NCI-H526 treated with DMSO at 0.1 percent for 48 hours (cell line): Measurements from ENCODE around the gene DNAH11.
A peak's percentile ranks its signal among the peaks of the same experiment; 100 is the strongest.

Source experiments
- DNase-seq: peaks from one replicate; lab custom pipeline; 2025; lab: John Stamatoyannopoulos, UW

Gene DNAH11

DNA sequence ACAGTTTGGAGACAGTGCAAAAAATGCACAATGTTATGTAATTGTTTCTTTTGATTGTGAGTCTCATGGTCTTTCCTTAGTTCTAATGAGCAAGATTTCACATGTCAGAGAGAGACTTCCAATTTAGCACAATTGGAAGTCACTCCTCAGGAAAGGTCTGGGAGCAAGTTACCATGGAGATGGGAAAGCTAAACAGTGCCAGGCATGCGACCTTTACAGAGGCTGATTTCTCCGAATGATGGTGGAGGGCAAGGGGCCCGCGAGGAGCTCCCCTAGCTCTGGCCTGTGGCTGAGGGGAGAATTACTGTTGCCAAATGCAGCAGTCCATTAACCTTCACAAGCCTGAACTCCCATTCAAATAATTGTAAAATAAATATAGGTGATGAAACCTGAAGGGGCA lies 343.6 kb downstream of the DNAH11 start:
- DNase-seq: no peak

DNA sequence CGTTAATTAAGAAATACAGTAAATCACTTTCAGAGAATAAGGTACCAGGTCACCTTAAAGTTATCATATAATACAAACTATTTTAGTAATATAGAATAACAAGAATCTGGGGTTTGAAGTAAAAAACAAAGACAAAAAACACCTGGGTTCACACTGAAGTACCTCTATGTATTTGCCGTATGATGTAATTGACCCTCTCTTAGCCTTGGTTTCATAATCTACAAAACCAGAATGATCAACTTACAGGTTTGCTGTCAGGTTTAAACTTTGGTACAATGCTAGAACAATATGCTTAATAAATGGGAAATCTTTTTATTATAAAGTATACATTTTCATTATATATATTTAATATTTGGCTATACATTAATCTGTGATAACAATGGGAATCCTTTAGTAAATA lies 344.5 kb downstream of the DNAH11 start:
- DNase-seq: no peak

DNA sequence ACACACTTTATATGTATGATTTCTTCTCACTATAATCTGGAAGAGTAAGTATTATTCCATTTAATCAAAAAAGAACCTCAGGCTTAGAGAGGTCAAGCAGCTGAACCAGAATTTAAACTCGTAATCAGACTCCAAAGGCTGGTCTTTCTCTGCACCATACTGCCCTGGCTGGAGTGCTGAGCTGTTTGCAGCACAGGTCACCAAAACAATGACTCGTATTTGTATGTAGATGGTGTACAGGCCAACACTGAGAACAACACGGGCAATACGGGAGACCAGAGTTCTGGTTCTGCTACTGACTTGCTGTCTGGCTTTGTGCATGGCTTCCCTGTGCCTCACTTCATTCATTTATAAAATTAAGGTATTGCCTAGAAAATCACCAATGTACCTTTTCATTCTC lies 344.9 kb downstream of the DNAH11 start:
- DNase-seq: no peak

DNA sequence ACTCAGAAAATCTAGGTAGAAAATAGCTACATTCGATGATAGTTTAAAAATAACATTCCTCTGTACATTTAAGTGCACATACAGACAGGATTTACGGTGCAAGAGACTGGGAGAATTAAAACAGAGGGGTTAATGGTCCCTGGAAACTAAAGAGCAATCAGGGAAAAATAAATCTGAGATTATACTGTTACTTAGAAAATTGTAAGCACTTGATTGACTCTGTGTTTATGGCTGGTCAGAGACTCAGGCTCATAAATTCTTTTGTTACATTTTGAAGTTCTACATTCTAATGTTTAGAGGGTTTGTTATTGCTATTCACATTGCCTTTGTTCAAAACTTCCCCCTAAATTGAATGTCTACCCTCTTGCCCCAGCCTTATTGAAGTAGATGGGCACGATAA lies 348.5 kb downstream of the DNAH11 start:
- no peak for DNase-seq

DNA sequence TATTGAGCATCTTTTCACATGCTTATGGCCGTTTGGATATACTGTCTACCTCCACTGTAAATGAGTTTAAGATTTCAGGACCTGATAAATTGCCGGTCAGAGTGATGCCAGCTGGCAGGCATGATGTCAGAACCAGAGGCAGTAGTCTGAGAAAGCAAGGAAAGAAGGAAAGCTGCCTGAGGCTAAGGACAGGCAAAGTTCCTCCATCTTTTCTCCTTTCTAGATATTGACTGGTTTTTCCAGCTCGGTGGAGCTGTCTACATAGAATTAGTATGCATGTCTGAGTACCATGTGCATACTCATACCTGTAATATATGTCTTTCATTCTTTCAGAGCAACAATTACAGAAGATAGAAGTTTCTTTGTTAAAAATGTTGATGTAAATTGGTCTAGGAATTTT lies 350.6 kb downstream of the DNAH11 start:
- DNase-seq: no peak

DNA sequence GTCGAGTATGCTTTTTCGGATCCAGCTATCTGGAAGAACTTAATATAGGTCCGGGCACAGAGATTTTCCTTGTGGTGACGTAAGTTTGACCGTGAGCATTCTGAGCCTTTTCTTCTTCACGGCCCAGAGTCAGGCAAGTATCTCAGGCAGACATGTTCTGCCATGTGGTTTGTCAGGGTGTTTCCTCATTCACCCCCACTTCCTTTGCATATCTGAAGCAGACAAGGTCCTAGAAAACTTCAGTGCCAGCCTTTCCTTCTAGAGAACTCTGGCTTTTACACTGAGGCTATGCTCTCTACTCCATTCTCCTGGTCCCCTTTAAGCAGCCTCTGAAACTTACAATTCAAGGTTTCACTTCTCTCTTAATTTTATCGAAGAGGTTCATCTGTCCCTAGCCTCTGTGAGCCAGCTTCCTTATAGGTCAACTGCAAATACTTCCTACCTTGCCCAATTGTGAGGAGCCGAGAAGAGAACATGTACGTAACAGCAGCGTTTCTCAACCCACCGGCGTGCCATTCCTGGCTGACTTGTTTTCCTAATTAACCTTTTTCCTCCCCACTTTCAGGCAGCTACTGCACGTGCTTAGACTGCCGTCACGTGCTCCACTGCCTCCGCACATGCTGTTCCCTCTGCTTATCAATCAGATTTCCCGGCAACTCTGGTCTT lies 355.6 kb downstream of the DNAH11 start:
- no peak for DNase-seq

DNA sequence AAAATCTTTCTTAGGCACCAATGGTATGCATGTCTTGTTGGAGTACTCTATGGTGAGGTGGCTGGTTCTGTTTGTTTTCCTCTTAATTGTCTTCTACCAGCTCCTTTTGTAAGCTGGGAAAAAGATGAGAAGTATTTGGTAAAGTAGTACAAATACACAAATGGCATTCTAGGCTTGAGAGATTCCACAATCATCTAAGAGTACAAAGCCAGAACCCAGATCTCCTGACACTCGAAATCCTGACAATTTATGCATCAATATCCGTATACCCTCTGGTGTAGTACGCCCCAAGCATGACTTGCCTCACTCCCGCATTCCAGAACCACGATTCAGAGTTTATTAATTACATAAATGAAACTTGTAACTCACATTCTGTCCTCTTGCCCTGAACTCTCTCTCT lies 359.4 kb downstream of the DNAH11 start:
- no peak for DNase-seq

DNA sequence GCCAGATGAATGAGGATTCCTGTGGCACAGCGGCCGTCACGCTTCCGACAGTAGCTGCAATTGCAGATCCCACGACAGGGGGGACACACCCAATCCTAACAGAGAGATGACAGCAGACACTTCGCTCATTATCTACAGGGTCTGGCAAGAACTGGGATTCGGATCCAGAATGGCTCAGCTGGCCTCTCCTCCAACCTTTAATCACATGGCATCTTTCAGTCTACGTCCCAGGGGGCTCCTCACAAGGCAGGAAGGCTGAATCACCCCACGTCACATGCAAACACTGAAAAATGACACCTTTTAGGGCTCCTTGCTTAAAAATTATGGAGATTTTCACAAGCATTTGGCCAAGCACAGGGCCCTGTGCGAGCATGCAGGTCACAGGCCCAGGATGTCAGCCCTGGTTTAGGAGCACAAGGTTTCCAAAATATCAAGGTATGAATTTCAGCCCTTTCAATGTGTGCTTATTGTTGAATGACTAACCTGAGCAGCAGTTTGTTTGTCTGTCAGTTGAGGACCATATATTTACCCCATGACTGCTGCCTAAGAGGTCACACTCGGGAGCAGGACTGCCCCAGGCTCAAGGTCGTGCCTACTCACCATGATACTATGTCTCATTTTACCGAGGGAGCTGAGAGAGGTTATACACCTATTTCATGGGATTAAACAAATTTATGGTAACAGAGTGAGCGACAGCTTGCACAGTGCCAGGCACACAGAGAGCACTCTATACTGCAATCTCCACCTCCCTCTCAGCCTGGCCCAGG lies 360.4 kb downstream of the DNAH11 start:
- DNase-seq: no peak

DNA sequence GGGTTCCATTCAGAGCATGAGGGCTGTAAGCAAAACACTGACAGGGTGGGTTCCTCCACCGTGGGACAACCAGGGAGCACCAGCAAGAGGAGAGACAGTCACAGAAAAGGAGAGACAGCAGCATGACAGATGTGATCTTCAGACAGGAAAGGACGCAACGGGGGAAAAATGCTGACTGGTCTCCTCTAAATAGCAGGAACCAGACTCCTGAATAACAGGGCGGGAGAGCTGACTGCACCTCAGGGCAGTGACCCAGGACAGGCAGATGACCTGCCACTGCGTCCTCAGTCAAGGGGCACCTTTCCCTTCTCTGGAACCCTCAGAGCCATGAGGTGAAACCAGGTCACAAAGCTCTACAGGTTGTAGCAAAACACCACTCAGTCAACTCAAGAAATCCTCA lies 365.9 kb downstream of the DNAH11 start:
- DNase-seq: no peak

DNA sequence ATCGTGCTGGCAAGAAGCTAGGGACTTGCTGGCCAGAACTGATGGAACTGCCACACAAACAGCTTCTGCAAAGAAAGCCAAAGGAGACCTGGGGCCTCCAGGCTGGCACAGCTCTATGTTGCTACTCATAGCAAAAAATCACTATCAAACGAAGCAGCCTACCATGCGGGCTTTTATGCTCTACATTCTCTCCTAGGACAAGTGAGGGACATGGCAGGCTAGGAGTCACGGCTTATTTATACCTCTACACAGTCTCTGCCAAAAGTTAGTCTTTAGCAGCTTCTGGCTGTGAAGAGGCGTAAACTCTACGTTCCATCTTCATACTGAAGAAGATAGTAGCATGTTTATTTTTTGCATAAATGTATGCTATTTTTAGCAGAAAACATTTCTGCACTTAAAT lies 367.4 kb downstream of the DNAH11 start:
- DNase-seq: no peak

DNA sequence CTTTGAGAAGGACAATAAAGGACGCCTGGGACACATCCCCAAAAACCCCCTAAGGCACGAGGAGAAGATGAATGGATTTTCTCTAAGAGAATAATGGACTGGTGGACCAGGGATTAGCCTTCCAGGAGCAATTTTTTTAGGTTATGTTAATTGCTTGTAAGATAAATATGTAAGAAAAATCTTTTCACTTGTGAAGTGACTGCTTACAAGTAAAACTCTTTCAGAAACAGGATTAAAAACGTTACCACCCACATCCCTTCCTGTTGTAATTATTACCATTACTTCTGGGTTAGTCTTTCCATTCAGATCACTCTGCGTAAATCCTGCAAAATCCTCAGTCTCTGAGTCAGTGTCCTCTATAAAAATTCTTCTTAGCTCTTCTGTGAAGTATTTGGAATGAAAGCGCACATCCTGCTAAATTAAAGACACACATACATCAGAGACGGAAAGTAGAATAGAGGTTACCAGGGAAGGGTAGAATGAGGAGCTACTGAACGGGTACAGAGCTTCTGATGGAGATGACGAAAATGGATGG lies 368.6 kb downstream of the DNAH11 start:
- DNase-seq: no peak

DNA sequence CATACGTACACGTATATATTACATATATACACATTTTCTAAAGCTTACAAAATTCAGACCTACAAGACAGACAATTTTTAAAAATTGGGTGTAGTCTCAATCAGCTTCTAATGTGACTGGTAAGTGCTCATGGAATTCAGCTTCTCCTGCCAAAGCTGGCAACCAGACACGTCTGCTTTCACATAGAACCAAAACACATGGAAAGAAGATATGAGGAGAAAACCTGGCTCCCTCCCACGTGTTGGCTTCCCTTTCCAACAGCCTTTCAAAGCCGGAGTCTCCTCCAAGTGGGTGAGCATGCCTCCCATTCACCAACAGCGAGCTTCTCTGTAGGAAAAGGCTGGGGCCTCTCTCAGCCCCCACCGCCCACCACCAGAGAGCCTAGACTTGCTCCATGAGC lies 369.5 kb downstream of the DNAH11 start:
- no peak for DNase-seq

DNA sequence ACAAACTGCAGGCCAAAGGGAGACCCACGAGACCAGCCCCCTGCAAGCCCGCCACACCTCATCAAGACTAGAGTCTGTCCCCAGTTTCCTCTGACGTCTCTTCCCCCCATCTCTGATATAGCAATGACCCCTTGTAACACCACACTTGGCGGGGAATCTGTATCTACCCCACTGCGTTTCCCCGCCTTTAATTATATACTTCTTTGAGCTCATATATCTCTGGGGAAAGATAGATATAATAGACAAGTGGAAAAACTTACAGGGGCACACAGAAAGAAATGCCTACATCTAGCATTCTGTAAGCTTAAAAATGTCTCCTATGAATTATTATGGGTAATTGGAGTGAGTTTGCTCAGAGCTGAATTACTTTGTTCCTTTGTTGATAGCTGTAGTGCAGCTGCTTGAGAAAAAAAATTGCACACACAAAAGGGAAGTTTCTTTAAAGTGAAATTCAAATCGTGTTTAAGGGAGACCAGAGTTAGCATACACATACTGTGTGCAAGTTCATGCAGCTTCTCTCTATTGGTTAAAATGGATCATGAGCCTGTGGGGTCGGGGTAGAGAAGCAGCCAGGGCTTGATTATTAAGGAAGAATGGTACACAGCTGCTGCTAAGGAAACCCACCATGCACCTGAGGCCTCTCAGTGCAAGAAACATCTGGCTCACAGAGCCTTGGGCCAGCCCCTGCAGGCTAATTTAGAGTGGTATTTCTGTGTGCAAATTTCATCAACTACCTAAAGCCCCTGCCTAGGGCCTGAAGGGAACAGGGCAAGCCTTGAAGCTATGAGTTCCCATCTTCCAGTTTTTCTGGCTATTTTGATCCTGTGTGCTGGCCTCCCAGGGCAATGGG lies 370.3 kb downstream of the DNAH11 start:
- no peak for DNase-seq

DNA sequence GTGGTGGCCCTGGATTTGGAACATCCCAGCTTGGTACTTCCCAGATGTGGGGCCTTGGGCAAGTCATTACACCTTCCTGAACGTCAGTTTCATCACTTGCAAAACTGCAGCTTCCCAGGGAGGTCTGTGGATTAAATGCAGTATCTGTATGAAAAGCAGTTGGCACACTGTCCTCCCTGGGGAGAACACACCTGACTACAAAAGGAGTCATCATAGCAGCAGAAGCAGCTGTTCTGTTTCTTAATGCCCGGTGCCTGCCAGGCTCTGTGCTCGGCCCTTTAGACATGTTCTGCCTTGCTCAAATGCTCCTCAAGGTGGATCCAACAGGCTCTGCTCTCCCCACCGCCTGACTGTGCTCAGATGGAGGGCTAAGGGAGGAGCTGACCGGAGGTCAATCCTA lies 371.8 kb downstream of the DNAH11 start:
- peak; percentile 8 for DNase-seq

DNA sequence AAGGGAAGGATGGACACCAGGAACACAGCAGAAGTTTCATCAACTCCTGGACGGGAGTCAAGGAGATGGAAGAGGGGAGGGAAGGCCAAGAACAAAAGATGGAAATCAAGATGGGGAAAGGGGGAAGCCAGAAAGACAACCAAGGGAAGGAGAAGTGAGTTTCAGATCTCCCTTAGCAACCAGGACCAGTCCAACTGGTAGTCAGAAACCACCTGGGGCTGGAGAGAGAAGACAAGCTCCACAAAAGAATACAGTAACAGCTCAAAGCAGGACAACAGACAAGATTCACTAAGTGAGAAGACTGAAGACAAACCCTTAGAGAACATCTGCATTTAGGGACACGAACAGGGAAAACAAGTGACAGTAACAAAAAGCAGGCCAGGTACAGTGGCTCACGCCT lies 372.3 kb downstream of the DNAH11 start:
- DNase-seq: no peak

DNA sequence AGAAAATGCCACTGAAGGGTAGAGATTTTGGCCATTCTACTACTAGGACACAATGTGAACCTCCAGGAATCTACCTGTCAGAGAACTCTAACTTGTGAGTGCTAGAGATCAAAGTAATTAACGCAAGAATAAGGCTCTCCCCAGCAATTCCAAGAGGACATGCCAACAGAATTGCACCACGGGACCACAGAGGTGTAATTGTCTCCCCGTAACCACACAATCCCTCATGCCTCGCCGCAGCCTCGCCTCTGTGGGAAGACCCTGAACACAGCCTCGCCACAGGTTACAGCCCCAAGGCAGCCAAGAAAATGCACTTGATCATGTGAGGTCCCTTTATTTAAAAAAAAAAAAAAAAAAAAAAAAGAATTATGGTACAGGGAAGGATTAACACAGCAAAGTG lies 373.3 kb downstream of the DNAH11 start:
- no peak for DNase-seq

DNA sequence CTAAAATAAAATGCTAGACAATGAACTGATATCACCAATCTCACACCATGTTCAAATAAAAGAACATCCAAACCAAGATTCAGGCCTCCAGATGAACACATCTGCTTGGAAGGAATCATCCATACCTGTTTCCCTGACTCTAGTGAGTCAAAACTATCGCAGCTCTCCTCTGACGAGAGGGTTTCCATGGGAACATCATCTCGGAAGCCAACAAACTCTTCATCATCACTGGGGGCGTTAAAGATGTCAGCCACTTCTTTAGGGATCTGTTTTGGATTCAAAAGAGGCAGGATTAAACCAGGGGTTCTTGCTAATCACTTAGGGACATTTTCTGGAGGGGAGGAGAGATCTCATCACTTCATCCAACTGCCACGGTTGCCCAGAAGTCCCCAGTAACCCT lies 373.8 kb downstream of the DNAH11 start:
- DNase-seq: no peak

DNA sequence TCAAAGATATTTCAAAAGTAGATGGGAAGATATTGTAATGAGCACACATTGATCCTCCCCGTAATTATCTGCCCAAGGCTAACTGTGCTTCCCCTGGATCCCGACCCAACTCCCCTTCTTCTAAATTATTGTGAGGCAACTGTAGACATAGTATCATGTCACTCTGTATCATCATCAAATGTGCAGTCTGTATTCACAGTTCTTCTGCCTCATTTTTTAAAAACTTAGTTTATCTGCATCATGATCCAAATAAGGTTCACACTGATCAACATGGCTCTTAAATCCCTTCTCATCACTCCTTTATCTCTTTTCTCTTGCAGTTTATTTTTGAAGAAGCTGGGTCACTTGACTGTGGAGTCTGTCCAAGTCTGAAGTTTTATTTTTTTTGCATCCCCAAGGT lies 375.4 kb downstream of the DNAH11 start:
- DNase-seq: no peak

DNA sequence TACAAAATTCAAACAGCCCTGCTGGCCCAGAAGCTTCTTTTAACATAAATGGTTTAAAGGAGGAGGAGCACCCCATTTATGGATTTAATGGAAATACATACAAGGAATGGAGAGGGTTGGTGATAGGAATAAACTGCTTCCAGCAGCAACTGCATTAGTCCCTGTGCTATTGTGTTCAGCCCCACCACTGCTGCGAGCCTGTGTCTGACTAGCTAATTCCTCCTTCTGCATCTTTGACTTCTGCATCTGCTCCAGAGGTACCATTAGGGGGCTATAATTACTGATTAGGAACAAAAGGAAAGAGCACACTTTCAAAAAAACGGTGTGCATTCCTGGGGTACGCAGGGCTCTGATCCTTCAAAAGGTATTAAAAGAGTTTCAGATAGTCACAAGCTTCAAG lies 378.1 kb downstream of the DNAH11 start:
- DNase-seq: no peak

DNA sequence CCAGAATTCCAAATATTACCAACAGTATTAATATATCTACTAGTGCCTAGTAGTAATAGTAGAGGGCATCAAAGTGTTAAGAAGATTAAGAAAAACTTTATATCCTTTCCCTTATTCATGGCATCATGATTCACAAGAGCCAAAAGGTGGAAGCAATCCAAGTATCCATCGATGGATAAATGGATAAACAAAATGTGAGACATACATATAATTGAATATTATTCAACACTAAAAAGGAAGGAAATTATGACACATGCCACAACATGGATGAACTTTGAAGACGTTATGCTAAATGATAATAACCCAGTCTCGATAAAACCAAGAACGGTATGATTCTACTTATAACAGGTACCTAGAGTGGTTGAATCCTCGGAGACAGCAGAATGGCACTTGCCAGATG lies 379.8 kb downstream of the DNAH11 start:
- no peak for DNase-seq

DNA sequence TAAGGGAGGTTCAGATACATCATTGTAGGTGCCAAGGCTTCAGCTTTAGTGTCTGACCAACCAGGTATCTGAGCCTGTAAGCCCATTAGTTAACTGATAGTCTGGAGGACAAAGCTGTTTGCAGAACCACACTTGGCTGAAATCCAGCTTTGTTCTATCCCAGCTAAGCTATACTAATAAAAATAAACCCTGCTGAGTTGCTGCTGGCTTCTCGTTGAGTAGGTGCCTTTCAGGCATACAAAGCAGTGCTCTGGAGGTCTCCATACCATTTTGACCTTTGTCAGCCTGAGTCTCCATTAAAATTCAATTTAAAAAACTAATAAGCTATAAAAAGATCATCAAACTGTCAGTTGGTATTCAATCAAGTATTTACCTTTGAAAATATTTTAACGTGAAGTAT lies 380.8 kb downstream of the DNAH11 start:
- DNase-seq: peak; percentile 31

DNA sequence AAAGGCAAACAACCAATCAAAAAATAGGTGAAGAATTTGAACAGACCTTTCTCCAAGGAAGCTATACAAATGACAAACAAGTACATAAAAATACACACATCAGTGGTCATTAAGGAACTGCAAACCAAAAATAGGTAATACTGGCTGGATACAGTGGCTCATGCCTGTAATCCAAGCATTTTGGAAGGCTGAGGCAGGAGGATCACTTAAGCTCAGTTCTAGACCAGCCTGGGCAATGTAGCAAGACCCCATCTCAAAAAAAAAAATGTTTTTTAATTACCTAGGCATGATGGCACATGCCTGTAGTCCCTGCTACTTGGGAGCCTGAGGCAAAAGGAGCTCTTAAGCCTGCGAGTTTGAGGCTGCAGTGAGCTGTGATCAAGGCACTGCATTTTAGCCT lies 383.6 kb downstream of the DNAH11 start:
- DNase-seq: no peak

DNA sequence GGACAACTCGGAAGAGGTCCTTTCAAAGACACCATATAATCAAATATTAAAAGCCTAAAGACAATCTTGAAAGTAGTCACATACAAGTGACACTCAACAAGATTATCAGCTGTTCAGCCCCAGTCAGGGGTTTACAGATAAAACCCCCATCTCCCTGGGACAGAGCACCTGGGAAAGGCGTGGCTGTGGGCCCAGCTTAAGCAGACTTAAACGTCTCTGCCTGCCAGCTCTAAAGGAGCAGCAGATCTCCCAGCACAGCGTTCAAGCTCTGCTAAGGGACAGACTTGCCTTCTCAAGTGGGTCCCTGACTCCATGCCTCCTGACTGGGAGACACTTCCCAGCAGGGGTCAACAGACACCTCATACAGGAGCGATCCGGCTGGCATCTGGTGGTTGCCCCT lies 384.9 kb downstream of the DNAH11 start:
- no peak for DNase-seq
